Activated naive CD4-positive, alpha-beta T cell treated with anti-CD3 and anti-CD28 coated beads for 36 hours (primary cell): ENCODE results near the gene MISP. TPM values are rescaled to one million over a fixed set of nuclear protein-coding genes. Genes with fewer than 3 reads are reported as not detected.

ENCODE experiments used
- CTCF ChIA-PET: fragments of 350-600 bp; sonication (Branson Sonifier 250); formaldehyde crosslinking; loops from one replicate; lab custom pipeline; 2021; ENCODE audit warnings: antibody characterized with exemption; lab: Charles Lee
- DNase-seq: peaks from one replicate; pipeline ENCODE4 v3.0.0-alpha.2; 2020
- H3K27ac Mint-ChIP-seq: one replicate; pipeline ENCODE4 v1.8.0; 2021; ENCODE audit warnings: mild to moderate bottlenecking, mixed read lengths
- H3K27me3 Mint-ChIP-seq: one replicate; pipeline ENCODE4 v1.8.0; 2021; ENCODE audit warnings: low read depth, mixed read lengths
- H3K36me3 Mint-ChIP-seq: one replicate; pipeline ENCODE4 v1.8.0; 2021; ENCODE audit warnings: low read depth, mixed read lengths
- H3K4me1 Mint-ChIP-seq: one replicate; pipeline ENCODE4 v1.8.0; 2021; ENCODE audit warnings: low read depth, mixed read lengths
- H3K4me3 Mint-ChIP-seq: one replicate; pipeline ENCODE4 v1.8.0; 2021; ENCODE audit warnings: mild to moderate bottlenecking, moderate library complexity, mixed read lengths
- H3K9me3 Mint-ChIP-seq: one replicate; pipeline ENCODE4 v1.8.0; 2021; ENCODE audit warnings: mixed read lengths
- intact Hi-C: fragments of 100-400 bp; cut with micrococcal nuclease; formaldehyde crosslinking; loops from one replicate; pipeline ENCODE4 v1.15.1; 2023
- total RNA-seq, 2 experiments: library from RNA; stranded (reverse); gene quantifications; one replicate each; pipeline ENCODE4 v1.2.3, GENCODE V29; 2021

MISP gene
- total RNA-seq, 2 experiments from 2014 or later: not detected

GRCh38 chr19:805600-806550, 55.0 kb downstream of the MISP start:
- peaks cover 53% of the 10 kb centered on the region for H3K36me3 Mint-ChIP-seq
- H3K4me1 Mint-ChIP-seq: peaks cover 18% of the 10 kb centered on the region
- intact Hi-C loops: no loop called here
- no peak overlapping the region for H3K27ac Mint-ChIP-seq
- CTCF ChIA-PET: interaction anchor here (0.8 kb wide), 1 partner anchor 9 kb away, joined by 3 read pairs; no protein-coding TSS in a partner anchor
- H3K9me3 Mint-ChIP-seq: no peaks in the 10 kb centered on the region
- no peaks in the 10 kb centered on the region for H3K27me3 Mint-ChIP-seq
- no peak for DNase-seq
- no peak overlapping the region for H3K4me3 Mint-ChIP-seq

GRCh38 chr19:806815-807421, 56.0 kb downstream of the MISP start:
- Mint-ChIP-seq H3K4me1 (peaks cover 8% of the 10 kb centered on the region), H3K9me3 (no peaks in the 10 kb centered on the region), H3K4me3 (no peak overlapping the region), H3K36me3 (peaks cover 56% of the 10 kb centered on the region), H3K27ac (no peak overlapping the region), H3K27me3 (no peaks in the 10 kb centered on the region)
- no peak for DNase-seq
- intact Hi-C loops: no loop called here
- CTCF ChIA-PET: interaction anchor here (0.8 kb wide), 1 partner anchor 10 kb away, joined by 3 read pairs; no protein-coding TSS in a partner anchor

GRCh38 chr19:807627-808422, 56.9 kb downstream of the MISP start:
- intact Hi-C loops: no loop called here
- no peak overlapping the region for H3K4me3 Mint-ChIP-seq
- H3K4me1 Mint-ChIP-seq: peaks cover 2% of the 10 kb centered on the region
- H3K36me3 Mint-ChIP-seq: peaks cover 51% of the 10 kb centered on the region
- no peak for DNase-seq
- CTCF ChIA-PET: no interaction called here
- H3K27me3 Mint-ChIP-seq: no peaks in the 10 kb centered on the region
- no peaks in the 10 kb centered on the region for H3K9me3 Mint-ChIP-seq
- peak overlapping the region; percentile 6 for H3K27ac Mint-ChIP-seq

- no peaks in the 10 kb centered on the region for H3K4me1 Mint-ChIP-seq
- intact Hi-C loops: no loop called here
- CTCF ChIA-PET: no interaction called here
- H3K9me3 Mint-ChIP-seq: no peaks in the 10 kb centered on the region
- no peak for DNase-seq
- no peak overlapping the region for H3K27ac Mint-ChIP-seq
- H3K36me3 Mint-ChIP-seq: peaks cover 51% of the 10 kb centered on the region
- H3K27me3 Mint-ChIP-seq: no peaks in the 10 kb centered on the region
- H3K4me3 Mint-ChIP-seq: no peak overlapping the region
Measured at GRCh38 chr19:808423-808775, 57.5 kb downstream of the MISP start.

- peaks cover 50% of the 10 kb centered on the region for H3K36me3 Mint-ChIP-seq
- H3K4me3 Mint-ChIP-seq: no peak overlapping the region
- CTCF ChIA-PET: no interaction called here
- H3K27ac Mint-ChIP-seq: peak overlapping the region; percentile 53
- no peaks in the 10 kb centered on the region for H3K9me3 Mint-ChIP-seq
- H3K4me1 Mint-ChIP-seq: no peaks in the 10 kb centered on the region
- no peak for DNase-seq
- intact Hi-C loops: no loop called here
- H3K27me3 Mint-ChIP-seq: no peaks in the 10 kb centered on the region
Measured at GRCh38 chr19:810077-810855, 59.4 kb downstream of the MISP start.

- Mint-ChIP-seq H3K4me1 (no peaks in the 10 kb centered on the region), H3K36me3 (peaks cover 53% of the 10 kb centered on the region), H3K27me3 (no peaks in the 10 kb centered on the region), H3K4me3 (no peak overlapping the region), H3K9me3 (no peaks in the 10 kb centered on the region), H3K27ac (peak overlapping the region; percentile 53)
- intact Hi-C loops: no loop called here
- CTCF ChIA-PET: no interaction called here
- DNase-seq: no peak
Measured at GRCh38 chr19:810883-811489, 60.1 kb downstream of the MISP start.

GRCh38 chr19:811506-812048, 60.7 kb downstream of the MISP start:
- intact Hi-C loops: no loop called here
- Mint-ChIP-seq H3K4me3 (no peak overlapping the region), H3K9me3 (peaks cover 2% of the 10 kb centered on the region), H3K27ac (no peak overlapping the region), H3K27me3 (no peaks in the 10 kb centered on the region), H3K36me3 (peaks cover 56% of the 10 kb centered on the region), H3K4me1 (no peaks in the 10 kb centered on the region)
- CTCF ChIA-PET: no interaction called here
- DNase-seq: no peak

GRCh38 chr19:812049-812746, 61.3 kb downstream of the MISP start:
- no peak overlapping the region for H3K27ac Mint-ChIP-seq
- peaks cover 52% of the 10 kb centered on the region for H3K36me3 Mint-ChIP-seq
- no peaks in the 10 kb centered on the region for H3K4me1 Mint-ChIP-seq
- intact Hi-C loops: no loop called here
- no peak overlapping the region for H3K4me3 Mint-ChIP-seq
- H3K27me3 Mint-ChIP-seq: no peaks in the 10 kb centered on the region
- no peak for DNase-seq
- H3K9me3 Mint-ChIP-seq: peaks cover 2% of the 10 kb centered on the region
- CTCF ChIA-PET: no interaction called here

GRCh38 chr19:812747-813218, 61.9 kb downstream of the MISP start:
- Mint-ChIP-seq H3K9me3 (peaks cover 2% of the 10 kb centered on the region), H3K4me3 (no peak overlapping the region), H3K4me1 (no peaks in the 10 kb centered on the region), H3K36me3 (peaks cover 46% of the 10 kb centered on the region), H3K27ac (no peak overlapping the region), H3K27me3 (no peaks in the 10 kb centered on the region)
- no peak for DNase-seq
- intact Hi-C loops: no loop called here
- CTCF ChIA-PET: no interaction called here

- no peak overlapping the region for H3K27ac Mint-ChIP-seq
- H3K27me3 Mint-ChIP-seq: no peaks in the 10 kb centered on the region
- no peak overlapping the region for H3K4me3 Mint-ChIP-seq
- no peak for DNase-seq
- peaks cover 2% of the 10 kb centered on the region for H3K9me3 Mint-ChIP-seq
- intact Hi-C loops: no loop called here
- no peaks in the 10 kb centered on the region for H3K4me1 Mint-ChIP-seq
- CTCF ChIA-PET: no interaction called here
- peaks cover 43% of the 10 kb centered on the region for H3K36me3 Mint-ChIP-seq
Measured at GRCh38 chr19:813219-814151, 62.6 kb downstream of the MISP start.
